Body of pancreas (tissue), 4 donors: ENCODE measurements around the gene CDK16. TPM values are rescaled to one million over a fixed set of nuclear protein-coding genes. Genes with fewer than 3 reads are reported as not detected.

ENCODE experiments used
- ATAC-seq: fragments of 150-250 bp; one replicate; pipeline ENCODE4 v1.9.1; 2016
- DNase-seq, 4 donors: peaks; one replicate each; pipeline ENCODE4 v3.0.0-alpha.2; 2019
- H3K27ac ChIP-seq, 4 donors: fragments of 200-600 bp; sonication (generic); 1 replicate in 3 of 4; 2 replicates in 1 of 4; pipeline versions ENCODE4 v1.5.1 to v1.6.1; 2016 to 2019; ENCODE audit warnings: mild to moderate bottlenecking in 1 of 4, mixed read lengths in 1 of 4, moderate library complexity in 1 of 4
- H3K27me3 ChIP-seq, 2 donors: fragments of 200-600 bp; sonication (generic); one replicate each; pipeline ENCODE4 v1.6.0; 2016; ENCODE audit warnings: mild to moderate bottlenecking in 1 of 2
- H3K36me3 ChIP-seq, 2 donors: fragments of 200-600 bp; sonication (generic); replicated peaks in 1 of 2; 2 replicates each; pipeline ENCODE4 v1.5.1; 2016; ENCODE audit warnings: low read depth in 2 of 2; ENCODE audit not compliant: insufficient read depth in 1 of 2
- H3K4me1 ChIP-seq: fragments of 200-600 bp; sonication (generic); one replicate; pipeline ENCODE4 v1.6.0; 2016
- H3K4me3 ChIP-seq, 2 donors: fragments of 200-600 bp; sonication (generic); 1 replicate in 1 of 2; 2 replicates in 1 of 2; pipeline ENCODE4 v1.5.1; 2016 to 2019
- H3K9me3 ChIP-seq, 3 donors: fragments of 200-600 bp; sonication (generic); 1 replicate in 2 of 3; 2 replicates in 1 of 3; pipeline ENCODE4 v1.5.1; 2016
- POLR2A ChIP-seq, 3 donors: fragments of 450-650 bp; IDR thresholded peaks; one replicate each; pipeline ENCODE4 v1.6.1; 2016; ENCODE audit warnings: antibody characterized with exemption in 3 of 3, mild to moderate bottlenecking in 2 of 3
- WGBS, 2 donors: methylation state at CpG; one replicate each; pipeline ENCODE4 v1.1.5; 2017; 5-methylcytosine and 5-hydroxymethylcytosine counted together
- intact Hi-C: fragments of 100-400 bp; cut with DNase I; formaldehyde crosslinking; loops from one replicate; pipeline ENCODE4 v1.15.1; 2023
- total RNA-seq, 2 donors: library from RNA; depleted of rRNA; stranded (reverse); fragments of >200 nt; gene quantifications; one replicate each; pipeline ENCODE4 v1.1.0, GENCODE V29; 2016
- TF ChIP-seq, protein P1 (sequence below), 7 experiments: fragments of 450-650 bp in 4 of 7; fragments of 200-600 bp in 3 of 7; sonication (generic) in 3 of 7; IDR thresholded peaks; one replicate each; pipeline ENCODE4 v1.5.1; 2016 to 2019; ENCODE audit warnings: antibody characterized with exemption in 7 of 7

The CDK16 gene
- total RNA-seq, 2 donors from 2014 or later: 53.2 to 83.4 TPM

DNA sequence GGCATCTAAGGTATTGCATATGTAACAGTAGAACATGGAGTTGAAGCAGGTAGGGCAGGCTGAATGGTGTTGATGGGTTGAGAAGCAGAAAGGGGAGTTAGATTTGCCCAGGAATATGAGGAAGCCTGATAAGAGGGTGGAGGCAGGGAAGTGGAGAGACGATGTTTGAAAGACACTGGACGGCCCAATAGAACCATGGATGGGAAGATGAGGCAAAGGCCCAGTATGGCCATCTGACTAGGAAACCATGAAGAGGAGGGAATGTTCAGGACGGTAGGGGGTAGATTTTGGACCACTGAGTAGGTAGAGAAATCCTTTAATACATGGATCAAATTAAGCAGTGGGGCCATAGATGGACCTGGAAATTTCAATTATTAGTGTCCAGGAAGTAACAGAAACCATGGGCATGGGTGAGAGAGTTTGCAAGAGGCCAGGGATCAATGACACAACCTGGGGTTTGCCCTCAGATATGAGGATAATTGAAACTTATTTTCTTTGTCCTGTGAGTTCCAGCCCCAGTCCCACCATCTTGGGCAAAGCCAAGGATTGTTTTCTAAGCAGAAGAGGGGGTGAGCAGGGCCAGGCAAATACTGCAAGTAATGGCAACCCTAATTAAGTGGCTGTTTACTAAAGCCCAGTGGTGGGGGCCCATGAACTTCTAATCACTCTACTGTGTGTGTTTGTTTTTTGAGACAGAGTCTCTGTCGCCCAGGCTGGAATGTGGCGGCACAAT lies 11.8 kb downstream of the CDK16 start:
- intact Hi-C loops: no loop called here
- H3K27me3 ChIP-seq: no peaks in the 10 kb centered on the region
- ATAC-seq (no peak), DNase-seq (no peak)
- H3K36me3 ChIP-seq: peaks cover 0 to 11% of the 10 kb centered on the region in 2 donors
- peaks cover 8% of the 10 kb centered on the region for H3K4me1 ChIP-seq
- no peaks in the 10 kb centered on the region for H3K9me3 ChIP-seq
- 90 to 98% methylated on average over 4 to 5 of the region's 5 CpGs for WGBS, 2 donors
- no peak overlapping the region for H3K27ac ChIP-seq
- TF ChIP-seq, protein P1, sequence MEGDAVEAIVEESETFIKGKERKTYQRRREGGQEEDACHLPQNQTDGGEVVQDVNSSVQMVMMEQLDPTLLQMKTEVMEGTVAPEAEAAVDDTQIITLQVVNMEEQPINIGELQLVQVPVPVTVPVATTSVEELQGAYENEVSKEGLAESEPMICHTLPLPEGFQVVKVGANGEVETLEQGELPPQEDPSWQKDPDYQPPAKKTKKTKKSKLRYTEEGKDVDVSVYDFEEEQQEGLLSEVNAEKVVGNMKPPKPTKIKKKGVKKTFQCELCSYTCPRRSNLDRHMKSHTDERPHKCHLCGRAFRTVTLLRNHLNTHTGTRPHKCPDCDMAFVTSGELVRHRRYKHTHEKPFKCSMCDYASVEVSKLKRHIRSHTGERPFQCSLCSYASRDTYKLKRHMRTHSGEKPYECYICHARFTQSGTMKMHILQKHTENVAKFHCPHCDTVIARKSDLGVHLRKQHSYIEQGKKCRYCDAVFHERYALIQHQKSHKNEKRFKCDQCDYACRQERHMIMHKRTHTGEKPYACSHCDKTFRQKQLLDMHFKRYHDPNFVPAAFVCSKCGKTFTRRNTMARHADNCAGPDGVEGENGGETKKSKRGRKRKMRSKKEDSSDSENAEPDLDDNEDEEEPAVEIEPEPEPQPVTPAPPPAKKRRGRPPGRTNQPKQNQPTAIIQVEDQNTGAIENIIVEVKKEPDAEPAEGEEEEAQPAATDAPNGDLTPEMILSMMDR (IDR thresholded peaks at IDR 0.05): no peak
- TF ChIP-seq POLR2A (IDR thresholded peaks at IDR 0.05): no peak
- H3K4me3 ChIP-seq: no peak overlapping the region

DNA sequence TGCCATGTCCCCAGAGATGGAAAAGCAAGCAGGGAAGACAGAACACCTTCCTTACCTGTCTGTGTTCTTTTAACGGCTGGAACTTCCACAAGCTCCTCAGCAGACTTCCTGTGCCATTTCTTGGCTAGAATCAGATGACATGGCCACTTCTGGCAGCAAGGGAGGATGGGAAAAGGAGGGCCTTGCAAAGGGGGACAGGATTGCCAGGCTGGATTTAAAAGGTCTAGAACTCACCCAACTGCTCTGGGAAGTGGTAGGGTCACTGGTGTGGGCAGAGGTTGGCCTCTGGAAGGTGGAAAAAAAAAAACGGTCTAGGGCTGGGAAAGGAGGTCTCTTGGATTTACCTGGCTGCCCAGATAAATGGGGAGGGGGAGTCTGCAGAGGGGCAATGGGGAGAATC lies 12.7 kb downstream of the CDK16 start:
- H3K4me1 ChIP-seq: peaks cover 8% of the 10 kb centered on the region
- no peak for ATAC-seq
- H3K27me3 ChIP-seq: no peaks in the 10 kb centered on the region
- intact Hi-C loops: no loop called here
- H3K27ac ChIP-seq: peak overlapping the region in 1 of 4 donors; percentile 25
- H3K36me3 ChIP-seq: peaks cover 0 to 9% of the 10 kb centered on the region in 2 donors
- no peaks in the 10 kb centered on the region for H3K9me3 ChIP-seq
- TF ChIP-seq POLR2A (IDR thresholded peaks at IDR 0.05): no peak
- TF ChIP-seq, protein P1 (IDR thresholded peaks at IDR 0.05): no peak
- DNase-seq: no peak
- WGBS, 2 donors: 57 to 75% methylated on average over 2 of the region's 2 CpGs
- no peak overlapping the region for H3K4me3 ChIP-seq

DNA sequence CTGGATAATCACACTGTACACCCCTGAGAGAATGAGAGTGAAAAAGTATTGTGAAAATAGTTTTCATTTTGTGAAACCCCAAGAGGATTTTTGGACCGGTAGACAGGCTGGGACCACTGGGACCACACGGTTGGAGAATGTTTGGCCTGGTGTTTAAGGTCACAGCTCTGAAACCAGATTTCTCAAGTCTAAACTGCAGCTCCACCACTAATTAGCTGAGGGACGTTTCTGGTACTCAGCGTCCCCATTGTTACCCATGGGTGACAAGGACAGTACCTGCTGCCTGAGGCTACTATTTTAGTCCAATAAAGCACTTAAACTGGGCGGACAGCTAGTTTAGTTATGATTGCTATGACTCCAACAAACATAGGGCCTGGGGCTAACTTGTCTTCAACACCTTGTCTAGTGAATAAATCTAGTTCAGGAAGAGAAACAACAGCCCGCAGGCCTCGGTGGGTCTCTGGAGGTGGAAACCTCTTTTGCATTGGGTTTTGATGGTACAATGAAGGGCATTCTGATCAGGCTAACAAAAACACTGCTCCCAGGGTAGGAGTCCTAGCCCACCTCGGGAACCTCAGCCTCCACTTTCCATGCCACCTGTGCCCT lies 13.8 kb downstream of the CDK16 start:
- peaks cover 0 to 1% of the 10 kb centered on the region in 2 donors for H3K36me3 ChIP-seq
- ATAC-seq (no peak), DNase-seq (no peak)
- no peaks in the 10 kb centered on the region for H3K27me3 ChIP-seq
- no peak for TF ChIP-seq POLR2A (IDR thresholded peaks at IDR 0.05)
- TF ChIP-seq, protein P1 (IDR thresholded peaks at IDR 0.05): no peak
- no peaks in the 10 kb centered on the region for H3K9me3 ChIP-seq
- 50 to 57% methylated on average over 3 to 8 of the region's 8 CpGs for WGBS, 2 donors
- peak overlapping the region; percentile 85 to 98 (median 96) for H3K27ac ChIP-seq
- H3K4me1 ChIP-seq: peaks cover 8% of the 10 kb centered on the region
- intact Hi-C loops: no loop called here
- H3K4me3 ChIP-seq: no peak overlapping the region

DNA sequence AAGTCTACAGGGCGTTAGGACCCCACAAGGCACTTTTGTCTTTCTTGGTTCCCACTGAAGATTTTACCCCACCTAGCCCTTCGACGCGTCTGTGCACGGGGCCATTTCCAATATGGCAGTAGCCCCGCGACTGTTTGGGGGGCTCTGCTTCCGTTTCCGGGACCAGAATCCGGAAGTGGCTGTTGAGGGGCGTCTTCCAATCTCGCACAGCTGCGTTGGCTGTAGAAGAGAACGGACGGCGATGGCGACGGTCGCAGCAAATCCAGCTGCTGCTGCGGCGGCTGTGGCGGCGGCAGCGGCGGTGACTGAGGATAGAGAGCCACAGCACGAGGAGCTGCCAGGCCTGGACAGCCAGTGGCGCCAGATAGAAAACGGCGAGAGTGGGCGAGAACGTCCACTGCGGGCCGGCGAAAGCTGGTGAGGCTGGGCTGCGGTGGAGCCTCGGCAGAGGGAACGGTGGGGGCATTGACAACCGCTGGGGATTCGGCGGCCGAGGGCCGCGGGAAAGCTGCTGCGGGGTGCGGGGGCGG lies 14.4 kb downstream of the CDK16 start, which contains the start of gene USP11:
Gene USP11 (plus strand): TSS at position 207 of the 530 bp plus-strand sequence. CDS start 35 bp downstream, at position 242.
- H3K9me3 ChIP-seq: no peaks in the 10 kb centered on the region
- ATAC-seq: peak; percentile 11
- H3K4me3 ChIP-seq: peak within 1 kb of the TSS in 1 of 2 donors; percentile 9
- DNase-seq: peak in 1 of 4 donors; percentile 43
- H3K27ac ChIP-seq: peak within 1 kb of the TSS; percentile 85 to 98 (median 96)
- intact Hi-C loops: no loop called here
- H3K4me1 ChIP-seq: peaks cover 8% of the 10 kb centered on the region
- peaks cover 0 to 1% of the 10 kb centered on the region in 2 donors for H3K36me3 ChIP-seq
- 2 to 4% methylated on average over 10 to 28 of the region's 46 CpGs for WGBS, 2 donors
- TF ChIP-seq, protein P1 (IDR thresholded peaks at IDR 0.05): no peak
- peak; percentile 58 to 90 (median 89) for TF ChIP-seq POLR2A (IDR thresholded peaks at IDR 0.05)
- H3K27me3 ChIP-seq: no peaks in the 10 kb centered on the region
